Lower lobe of right lung (tissue), 2 donors: ENCODE measurements around the gene CDH22. TPM values are rescaled to one million over a fixed set of nuclear protein-coding genes. Genes with fewer than 3 reads are reported as not detected.

ENCODE experiments used
- ATAC-seq, 2 donors: fragments of 200-7000 bp; cut with Tn5 transposase; one replicate each; pipeline ENCODE4 v1.9.1; 2020 to 2022; ENCODE audit warnings: mild to moderate bottlenecking in 2 of 2, moderate library complexity in 2 of 2
- DNase-seq: peaks from one replicate; pipeline ENCODE4 v3.0.0-alpha.2; 2020
- H3K27ac ChIP-seq: fragments of 200-600 bp; one replicate; pipeline ENCODE4 v1.8.0; 2022
- H3K27me3 ChIP-seq: fragments of 200-600 bp; one replicate; pipeline ENCODE4 v1.8.0; 2022; ENCODE audit warnings: low read depth
- H3K36me3 ChIP-seq: fragments of 200-600 bp; one replicate; pipeline ENCODE4 v1.8.0; 2022; ENCODE audit warnings: mild to moderate bottlenecking
- H3K4me1 ChIP-seq: fragments of 200-600 bp; one replicate; pipeline ENCODE4 v1.8.0; 2022
- H3K4me3 ChIP-seq: fragments of 200-600 bp; one replicate; pipeline ENCODE4 v1.8.0; 2022; ENCODE audit warnings: mild to moderate bottlenecking
- H3K9me3 ChIP-seq: fragments of 200-600 bp; one replicate; pipeline ENCODE4 v1.8.0; 2022
- intact Hi-C: fragments of 100-400 bp; cut with DNase I; formaldehyde crosslinking; loops from one replicate; pipeline ENCODE4 v1.11.0; 2022
- total RNA-seq: library from RNA; stranded (reverse); fragmentation: NEBNext Ultra II Directional; extraction: Animal tissue kit (Norgen Biotek cat#: 25700); gene quantifications from one replicate; pipeline ENCODE4 v1.2.1, GENCODE V29; 2021
- TF ChIP-seq, protein P1 (sequence below): fragments of 200-600 bp; IDR thresholded peaks from one replicate; pipeline ENCODE4 v1.8.0; 2022; ENCODE audit warnings: antibody characterized with exemption, mild to moderate bottlenecking
- donor health status: DM: no; HTN: yes; CAD: no; lungs with severe emphysema.

Gene CDH22
- total RNA-seq, 1 donor from 2014 or later = 0.35 TPM

GRCh38 chr20:46217583-46217982, 90.7 kb downstream of the CDH22 start:
- TF ChIP-seq, protein P1, sequence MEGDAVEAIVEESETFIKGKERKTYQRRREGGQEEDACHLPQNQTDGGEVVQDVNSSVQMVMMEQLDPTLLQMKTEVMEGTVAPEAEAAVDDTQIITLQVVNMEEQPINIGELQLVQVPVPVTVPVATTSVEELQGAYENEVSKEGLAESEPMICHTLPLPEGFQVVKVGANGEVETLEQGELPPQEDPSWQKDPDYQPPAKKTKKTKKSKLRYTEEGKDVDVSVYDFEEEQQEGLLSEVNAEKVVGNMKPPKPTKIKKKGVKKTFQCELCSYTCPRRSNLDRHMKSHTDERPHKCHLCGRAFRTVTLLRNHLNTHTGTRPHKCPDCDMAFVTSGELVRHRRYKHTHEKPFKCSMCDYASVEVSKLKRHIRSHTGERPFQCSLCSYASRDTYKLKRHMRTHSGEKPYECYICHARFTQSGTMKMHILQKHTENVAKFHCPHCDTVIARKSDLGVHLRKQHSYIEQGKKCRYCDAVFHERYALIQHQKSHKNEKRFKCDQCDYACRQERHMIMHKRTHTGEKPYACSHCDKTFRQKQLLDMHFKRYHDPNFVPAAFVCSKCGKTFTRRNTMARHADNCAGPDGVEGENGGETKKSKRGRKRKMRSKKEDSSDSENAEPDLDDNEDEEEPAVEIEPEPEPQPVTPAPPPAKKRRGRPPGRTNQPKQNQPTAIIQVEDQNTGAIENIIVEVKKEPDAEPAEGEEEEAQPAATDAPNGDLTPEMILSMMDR = no peak
- intact Hi-C loops = no loop called here
- DNase-seq (no peak), ATAC-seq (no peak)
- Histone ChIP-seq H3K4me3 (no peak overlapping the region), H3K9me3 (no peaks in the 10 kb centered on the region), H3K4me1 (no peaks in the 10 kb centered on the region), H3K27ac (no peak overlapping the region), H3K27me3 (peaks cover 36% of the 10 kb centered on the region), H3K36me3 (no peaks in the 10 kb centered on the region)

DNA sequence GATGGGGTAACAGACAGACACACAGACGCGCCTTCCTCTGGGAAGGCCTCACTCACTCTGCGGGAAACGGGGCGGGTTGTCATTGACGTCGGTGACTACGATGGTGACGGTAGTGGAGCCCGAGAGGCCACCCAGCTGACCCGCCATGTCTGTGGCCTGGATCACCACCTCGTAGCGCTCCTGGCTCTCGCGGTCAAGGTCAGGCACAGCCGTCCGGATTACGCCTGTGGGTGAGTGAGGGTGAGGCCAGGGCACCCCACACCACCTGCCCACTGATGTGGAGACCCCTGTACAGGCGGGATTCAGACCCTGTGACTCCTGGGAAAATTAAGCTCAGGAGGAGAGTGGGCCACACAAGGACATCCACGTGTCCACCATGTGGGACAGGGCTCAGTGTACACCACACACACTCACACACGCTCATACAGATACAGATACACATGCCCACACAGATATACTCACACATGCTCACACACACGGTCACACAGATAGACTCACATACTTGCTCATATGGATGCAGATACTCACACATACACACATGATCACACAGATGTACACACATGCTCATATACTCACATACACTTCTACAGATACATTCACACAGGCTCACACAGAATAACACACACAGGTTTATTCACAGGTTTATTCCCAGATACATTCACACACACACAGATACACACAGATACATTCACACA, 91.4 kb downstream of the CDH22 start:
- DNase-seq = no peak
- TF ChIP-seq, protein P1 = no peak
- H3K27ac ChIP-seq = no peak overlapping the region
- H3K9me3 ChIP-seq = no peaks in the 10 kb centered on the region
- no peak for ATAC-seq
- H3K27me3 ChIP-seq = peaks cover 41% of the 10 kb centered on the region
- no peaks in the 10 kb centered on the region for H3K4me1 ChIP-seq
- H3K36me3 ChIP-seq = no peaks in the 10 kb centered on the region
- H3K4me3 ChIP-seq = no peak overlapping the region
- intact Hi-C loops = no loop called here

- ATAC-seq (no peak), DNase-seq (no peak)
- TF ChIP-seq, protein P1 = no peak
- H3K4me1 ChIP-seq = no peaks in the 10 kb centered on the region
- H3K4me3 ChIP-seq = no peak overlapping the region
- H3K27me3 ChIP-seq = peaks cover 49% of the 10 kb centered on the region
- intact Hi-C loops = no loop called here
- H3K9me3 ChIP-seq = no peaks in the 10 kb centered on the region
- H3K36me3 ChIP-seq = no peaks in the 10 kb centered on the region
- H3K27ac ChIP-seq = no peak overlapping the region
Measured at GRCh38 chr20:46215913-46216707, 92.2 kb downstream of the CDH22 start.

DNA sequence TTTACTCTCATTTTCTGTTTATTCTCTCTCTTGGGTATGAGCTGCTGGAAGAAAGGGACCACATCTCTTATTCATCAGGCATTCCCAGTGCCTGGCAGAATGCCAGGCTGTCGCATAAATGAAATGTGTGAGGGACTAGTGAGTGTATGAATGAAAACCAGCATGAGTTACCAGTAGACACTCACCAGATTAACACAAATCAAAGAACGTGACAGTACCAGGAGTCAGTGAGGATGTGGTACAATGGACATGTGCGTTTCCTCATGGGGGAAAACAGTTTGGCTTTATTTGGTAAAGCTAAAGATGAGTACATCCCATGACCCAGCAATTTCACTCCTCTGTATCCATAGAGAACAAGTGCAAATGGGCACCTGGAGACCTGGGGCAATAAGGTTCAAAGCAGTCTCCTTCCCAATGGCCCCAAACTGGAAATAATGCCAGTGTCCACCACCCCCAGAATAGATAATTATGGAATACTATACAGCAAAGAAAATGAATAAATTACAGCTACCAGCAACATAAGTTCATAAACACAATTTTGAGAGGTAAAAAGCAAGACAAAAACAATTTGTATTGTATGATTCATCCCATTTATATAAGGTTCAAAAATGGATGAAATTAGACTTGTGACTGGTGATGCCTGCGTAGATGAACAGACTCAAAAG, 93.3 kb downstream of the CDH22 start:
- DNase-seq (no peak), ATAC-seq (no peak)
- intact Hi-C loops = no loop called here
- H3K4me1 ChIP-seq = no peaks in the 10 kb centered on the region
- no peaks in the 10 kb centered on the region for H3K9me3 ChIP-seq
- TF ChIP-seq, protein P1 = no peak
- H3K4me3 ChIP-seq = no peak overlapping the region
- peaks cover 60% of the 10 kb centered on the region for H3K27me3 ChIP-seq
- no peak overlapping the region for H3K27ac ChIP-seq
- H3K36me3 ChIP-seq = no peaks in the 10 kb centered on the region

DNA sequence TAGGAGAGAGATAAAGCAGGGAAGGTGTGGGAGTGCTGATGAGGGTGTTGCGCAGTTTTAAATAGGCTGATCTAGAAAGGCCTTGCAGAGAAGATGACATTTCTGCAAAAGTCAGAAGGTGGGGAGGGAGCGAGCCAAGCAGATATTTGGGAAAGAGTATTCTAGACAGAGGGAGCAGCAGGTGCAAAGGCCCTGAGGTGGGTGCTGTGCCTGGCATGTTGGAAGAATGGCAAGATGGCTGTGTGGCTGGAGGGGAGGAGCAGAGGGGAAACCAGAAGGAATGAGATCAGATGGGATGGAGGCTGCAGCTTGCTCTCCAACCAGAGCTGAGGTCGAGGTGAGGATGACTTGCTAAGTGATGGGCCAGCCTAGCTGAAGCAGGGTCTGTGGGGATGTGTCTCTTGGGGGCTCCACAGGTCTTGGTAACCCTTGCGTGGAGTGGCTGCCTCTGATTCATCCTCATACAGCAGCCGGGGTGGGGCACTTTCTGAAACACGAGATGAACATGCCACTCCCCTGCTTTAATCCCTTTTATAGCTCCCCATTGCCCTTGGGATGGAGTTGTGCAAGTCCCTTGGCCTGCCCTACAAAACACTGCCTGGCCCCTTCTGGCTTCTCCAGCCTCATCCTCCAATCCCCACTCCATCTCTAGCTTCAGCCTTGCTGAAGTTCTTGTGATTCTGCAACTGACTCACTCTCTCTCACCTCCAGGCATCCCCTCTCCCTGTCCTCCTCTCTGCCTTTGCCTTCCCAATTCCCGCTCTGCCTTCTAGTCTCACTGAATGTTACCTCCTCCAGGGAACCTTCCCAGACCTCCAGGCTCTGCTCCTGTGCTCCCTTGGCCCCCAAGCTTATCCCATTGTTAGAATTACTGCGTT, 94.1 kb downstream of the CDH22 start:
- no peak overlapping the region for H3K4me3 ChIP-seq
- no peak for DNase-seq
- peaks cover 67% of the 10 kb centered on the region for H3K27me3 ChIP-seq
- ATAC-seq = no peak
- intact Hi-C loops = no loop called here
- H3K4me1 ChIP-seq = no peaks in the 10 kb centered on the region
- no peak overlapping the region for H3K27ac ChIP-seq
- no peaks in the 10 kb centered on the region for H3K9me3 ChIP-seq
- TF ChIP-seq, protein P1 = no peak
- no peaks in the 10 kb centered on the region for H3K36me3 ChIP-seq
